ENCODE measurements around the gene EEF1A2.
"Not testable (repeated sequence)": the region's sequence is repeated elsewhere in the genome, so short reads cannot be mapped to it uniquely, and the experiment has no call there.

Gene EEF1A2

GRCh38 chr20:63519668-63520503 is 21.0 kb upstream of the EEF1A2 start:
- peak; percentile 54 to 61 for DNase-seq

GRCh38 chr20:63518946-63519667 is 20.2 kb upstream of the EEF1A2 start:
- no peak for DNase-seq

- DNase-seq, result no peak
Observed at GRCh38 chr20:63518351-63518861, 19.5 kb upstream of the EEF1A2 start.

- no peak for DNase-seq
Observed at GRCh38 chr20:63517376-63518309, 18.8 kb upstream of the EEF1A2 start.

- DNase-seq, result not testable (repeated sequence)
Observed at GRCh38 chr20:63514520-63514919, 15.6 kb upstream of the EEF1A2 start.

- DNase-seq, result no peak
Observed at GRCh38 chr20:63513207-63513606, 14.3 kb upstream of the EEF1A2 start.

- no peak for DNase-seq
Observed at GRCh38 chr20:63509088-63509564, 10.2 kb upstream of the EEF1A2 start.

GRCh38 chr20:63508072-63508768 is 9.3 kb upstream of the EEF1A2 start:
- DNase-seq, result no peak

- no peak for DNase-seq
Observed at GRCh38 chr20:63507083-63507743, 8.3 kb upstream of the EEF1A2 start.

GRCh38 chr20:63505723-63506122 is 6.8 kb upstream of the EEF1A2 start:
- no peak for DNase-seq

GRCh38 chr20:63505281-63505680 is 6.4 kb upstream of the EEF1A2 start:
- DNase-seq, result no peak

GRCh38 chr20:63504642-63505041 is 5.8 kb upstream of the EEF1A2 start:
- DNase-seq, result no peak

GRCh38 chr20:63503524-63503923 is 4.6 kb upstream of the EEF1A2 start:
- no peak for DNase-seq

GRCh38 chr20:63502671-63503172 is 3.8 kb upstream of the EEF1A2 start:
- no peak for DNase-seq

- DNase-seq, result no peak
Observed at GRCh38 chr20:63501818-63502670, 3.2 kb upstream of the EEF1A2 start.

GRCh38 chr20:63500902-63501817 is 2.3 kb upstream of the EEF1A2 start:
- no peak for DNase-seq

GRCh38 chr20:63500151-63500901 is 1.4 kb upstream of the EEF1A2 start:
- no peak for DNase-seq

GRCh38 chr20:63499338-63499969 is 571 bp upstream of the EEF1A2 start:
- no peak for DNase-seq
